ENCODE data around the gene CELA2A. TPM values are rescaled to one million over a fixed set of nuclear protein-coding genes. Genes with fewer than 3 reads are reported as not detected.

The CELA2A gene
- total and polyA plus RNA-seq, 10 of the 15 experiments (the other 5 are each of a cell fraction or from before 2014, with no cell fraction given), result 0.90 TPM; not detected in 9

GRCh38 chr1:15417059-15417934, 39.2 kb upstream of the CELA2A start (continued):
- TF ChIP-seq BCL11A (IDR thresholded peaks at IDR 0.05; ENCODE audit: low read depth, low read length), result peak; percentile 72
- peak; percentile 47; the same call in 1 of the 2 replicates for TF ChIP-seq MEF2A (IDR thresholded peaks at IDR 0.05; ENCODE audit: insufficient read depth, low read depth, low read length)
- peak; percentile 92 to 95 for TF ChIP-seq IKZF2 (IDR thresholded peaks at IDR 0.05)
- TF ChIP-seq ZBTB4 (CRISPR knock-in tag; IDR thresholded peaks at IDR 0.05), result no peak
- peak in 1 of 2 experiments; percentile 93; a peak in 2 of 4 replicates for TF ChIP-seq ETV6 (conservative IDR thresholded peaks at IDR 0.05 in 1 of 2, IDR thresholded peaks at IDR 0.05 in 1 of 2; ENCODE audit: borderline replicate concordance in 1 of 2, low read depth in 1 of 2)
- TF ChIP-seq EP300 (IDR thresholded peaks at IDR 0.05; ENCODE audit: borderline replicate concordance in 1 of 2, control insufficient read depth in 1 of 2, low read depth in 2 of 2, low read length in 2 of 2), result peak in 1 of 2 experiments; percentile 82; a peak in 2 of 4 replicates
- TF ChIP-seq ATF7 (IDR thresholded peaks at IDR 0.05; ENCODE audit: low read depth), result no peak
- TF ChIP-seq TBL1XR1 (IDR thresholded peaks at IDR 0.05; ENCODE audit: low read depth, low read length), result peak; percentile 31; the same call in 1 of the 2 replicates
- TF ChIP-seq, protein P1, sequence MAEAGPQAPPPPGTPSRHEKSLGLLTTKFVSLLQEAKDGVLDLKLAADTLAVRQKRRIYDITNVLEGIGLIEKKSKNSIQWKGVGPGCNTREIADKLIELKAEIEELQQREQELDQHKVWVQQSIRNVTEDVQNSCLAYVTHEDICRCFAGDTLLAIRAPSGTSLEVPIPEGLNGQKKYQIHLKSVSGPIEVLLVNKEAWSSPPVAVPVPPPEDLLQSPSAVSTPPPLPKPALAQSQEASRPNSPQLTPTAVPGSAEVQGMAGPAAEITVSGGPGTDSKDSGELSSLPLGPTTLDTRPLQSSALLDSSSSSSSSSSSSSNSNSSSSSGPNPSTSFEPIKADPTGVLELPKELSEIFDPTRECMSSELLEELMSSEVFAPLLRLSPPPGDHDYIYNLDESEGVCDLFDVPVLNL (IDR thresholded peaks at IDR 0.05; ENCODE audit: low read depth, low read length), result no peak
- no peak for TF ChIP-seq SUZ12 (IDR thresholded peaks at IDR 0.05; ENCODE audit: unreplicated experiment)
- TF ChIP-seq PML (IDR thresholded peaks at IDR 0.05; ENCODE audit: low read length), result no peak
- peak; percentile 70; the same call in 1 of the 2 replicates for TF ChIP-seq TCF12 (IDR thresholded peaks at IDR 0.05; ENCODE audit: low read depth, low read length)
- TF ChIP-seq EGR1 (IDR thresholded peaks at IDR 0.05; ENCODE audit: borderline replicate concordance in 1 of 2, low read depth in 2 of 2, low read length in 2 of 2), result peak in 1 of 2 experiments; percentile 67; a peak in 1 of 3 replicates
- no peak for TF ChIP-seq ZNF592 (IDR thresholded peaks at IDR 0.05)
- peak; percentile 87 for TF ChIP-seq SPI1 (IDR thresholded peaks at IDR 0.05; ENCODE audit: borderline replicate concordance, insufficient read depth, low read depth, low read length)
- TF ChIP-seq GATAD2B (conservative IDR thresholded peaks at IDR 0.05; ENCODE audit: low read depth), result peak; percentile 57; the same call in 1 of the 2 replicates
- TF ChIP-seq PAX5 (IDR thresholded peaks at IDR 0.05; ENCODE audit: borderline replicate concordance, low read depth, low read length), result no peak
- TF ChIP-seq RUNX3 (IDR thresholded peaks at IDR 0.05; ENCODE audit: low read length), result peak; percentile 95
- TF ChIP-seq ZNF384 (IDR thresholded peaks at IDR 0.05; ENCODE audit: borderline replicate concordance, low read depth, low read length), result 0 out of 2 replicates have a peak, but pooled peaks have one; percentile 19
- peak; percentile 89 for TF ChIP-seq JUNB (IDR thresholded peaks at IDR 0.05)
